ENCODE data around the gene ERMARD.

Gene ERMARD

GRCh38 chr6:169802790-169803189 is 51.4 kb downstream of the ERMARD start:
- no peak for DNase-seq (ENCODE audit: low read depth)

DNA sequence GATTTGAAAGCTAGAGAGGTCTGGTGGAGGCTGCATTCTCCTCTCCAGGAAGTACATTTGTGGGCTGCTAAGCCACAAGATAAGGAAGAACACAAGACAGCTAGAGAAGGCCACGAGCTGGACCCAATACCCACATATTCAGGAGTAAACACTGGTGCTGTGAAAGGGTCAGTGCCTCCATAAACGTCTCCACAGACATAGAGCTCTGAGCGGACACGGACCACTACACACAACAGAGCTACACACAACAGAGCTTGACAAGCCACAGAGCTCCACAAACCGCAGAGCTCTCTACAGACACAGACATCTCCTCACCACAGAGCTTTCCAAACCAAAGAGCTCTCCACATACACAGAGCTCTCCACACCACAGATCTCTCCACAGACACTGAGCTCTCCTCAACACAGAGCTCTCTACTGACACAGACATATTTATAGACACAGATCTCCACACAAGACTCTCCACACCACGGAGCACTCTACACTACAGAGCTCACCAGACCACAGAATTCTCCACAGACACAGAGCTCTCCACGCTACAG is 51.9 kb downstream of the ERMARD start:
- no peak for DNase-seq (ENCODE audit: low read depth)

GRCh38 chr6:169803816-169804340 is 52.5 kb downstream of the ERMARD start:
- DNase-seq (ENCODE audit: low read depth), result no peak

GRCh38 chr6:169804427-169804826 is 53.0 kb downstream of the ERMARD start:
- no peak for DNase-seq (ENCODE audit: low read depth)

- DNase-seq (ENCODE audit: low read depth), result no peak
These were observed 53.9 kb downstream of the ERMARD start for GRCh38 chr6:169805242-169805838.

GRCh38 chr6:169806701-169807100 is 55.3 kb downstream of the ERMARD start:
- DNase-seq (ENCODE audit: low read depth), result no peak

DNA sequence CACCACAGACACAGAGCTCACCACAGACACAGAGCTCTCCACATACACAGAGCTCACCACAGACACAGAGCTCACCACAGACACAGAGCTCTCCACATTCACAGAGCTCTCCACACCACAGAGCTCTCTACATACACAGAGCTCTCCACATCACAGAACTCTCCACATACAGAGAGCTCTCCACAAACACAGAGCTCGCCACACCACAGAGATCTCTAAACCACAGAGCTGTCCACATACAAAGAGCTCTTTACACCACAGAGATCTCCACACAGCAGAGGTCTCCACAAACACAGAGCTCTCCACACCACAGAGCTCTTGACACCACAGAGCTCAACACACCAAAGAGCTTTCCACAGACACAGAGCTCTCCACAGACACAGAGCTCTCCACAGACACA is 55.8 kb downstream of the ERMARD start:
- no peak for DNase-seq (ENCODE audit: low read depth)

DNA sequence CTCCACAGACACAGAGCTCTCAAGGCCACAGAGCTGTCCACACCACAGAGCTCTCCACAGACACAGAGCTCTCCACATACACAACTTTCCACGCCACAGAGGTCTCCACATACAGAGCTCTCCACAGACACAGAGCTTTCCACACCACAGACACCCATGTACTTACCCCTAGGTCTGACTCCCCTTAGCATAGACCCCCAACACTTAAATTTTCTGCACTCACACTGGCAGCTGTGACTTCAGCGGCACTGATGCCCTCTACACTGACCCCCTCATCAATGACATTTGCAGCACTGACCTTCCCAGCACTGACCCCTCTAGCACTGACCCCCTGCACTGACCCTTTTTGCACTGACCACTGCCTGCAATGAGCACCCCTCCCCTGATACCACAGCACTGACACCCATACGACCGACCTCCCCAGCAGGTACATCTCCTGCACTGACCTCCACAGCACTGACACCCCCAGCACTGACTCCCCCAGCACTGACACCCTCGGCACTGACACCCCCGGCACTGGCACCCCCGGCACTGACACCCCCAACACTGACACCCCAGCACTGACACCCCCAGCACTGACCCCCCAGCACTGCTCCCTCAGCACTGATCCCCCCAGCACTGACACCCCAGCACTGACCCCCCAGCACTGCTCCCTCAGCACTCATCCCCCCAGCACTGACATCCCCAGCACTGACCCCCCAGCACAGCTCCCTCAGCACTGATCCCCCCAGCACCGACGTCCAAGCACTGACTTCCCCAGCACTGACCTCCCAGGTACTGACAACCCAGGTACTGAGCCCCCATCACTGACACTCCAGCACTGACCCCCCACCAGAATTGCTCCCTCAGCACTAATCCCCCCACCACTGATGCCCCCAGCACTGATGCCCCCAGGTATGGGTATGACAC is 56.5 kb downstream of the ERMARD start:
- DNase-seq (ENCODE audit: low read depth), result no peak

DNA sequence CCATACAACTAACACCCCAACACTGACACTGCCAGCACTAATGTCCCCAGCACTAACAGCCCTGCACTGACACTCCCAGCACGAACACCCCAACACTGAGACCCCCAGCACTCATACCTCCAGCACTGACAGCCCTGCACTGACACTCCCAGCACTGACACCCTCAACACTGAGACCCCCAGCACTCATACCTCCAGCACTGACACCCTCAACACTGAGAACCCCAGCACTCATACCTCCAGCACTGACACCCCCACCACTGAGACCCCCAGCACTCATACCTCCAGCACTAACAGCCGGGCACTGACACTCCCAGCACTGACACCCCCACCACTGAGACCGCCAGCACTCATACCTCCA is 57.2 kb downstream of the ERMARD start:
- DNase-seq (ENCODE audit: low read depth), result no peak

DNA sequence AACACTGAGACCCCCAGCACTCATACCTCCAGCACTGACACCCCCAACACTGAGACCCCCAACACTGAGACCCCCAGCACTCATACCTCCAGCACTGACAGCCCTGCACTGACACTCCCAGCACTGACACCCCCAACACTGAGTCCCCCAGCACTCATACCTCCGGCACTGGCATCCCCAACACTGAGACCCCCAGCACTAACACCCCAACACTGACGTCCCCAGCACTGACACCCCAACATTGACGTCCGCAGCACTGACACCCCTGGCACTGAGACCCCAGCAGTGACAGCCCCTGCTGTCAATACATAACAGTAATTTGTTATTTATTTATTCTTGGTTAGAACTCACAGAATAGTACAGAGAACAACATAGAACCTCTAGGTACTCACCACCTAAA is 58.0 kb downstream of the ERMARD start:
- no peak for DNase-seq (ENCODE audit: low read depth)

GRCh38 chr6:169810066-169810989 is 58.9 kb downstream of the ERMARD start:
- DNase-seq (ENCODE audit: low read depth), result no peak

DNA sequence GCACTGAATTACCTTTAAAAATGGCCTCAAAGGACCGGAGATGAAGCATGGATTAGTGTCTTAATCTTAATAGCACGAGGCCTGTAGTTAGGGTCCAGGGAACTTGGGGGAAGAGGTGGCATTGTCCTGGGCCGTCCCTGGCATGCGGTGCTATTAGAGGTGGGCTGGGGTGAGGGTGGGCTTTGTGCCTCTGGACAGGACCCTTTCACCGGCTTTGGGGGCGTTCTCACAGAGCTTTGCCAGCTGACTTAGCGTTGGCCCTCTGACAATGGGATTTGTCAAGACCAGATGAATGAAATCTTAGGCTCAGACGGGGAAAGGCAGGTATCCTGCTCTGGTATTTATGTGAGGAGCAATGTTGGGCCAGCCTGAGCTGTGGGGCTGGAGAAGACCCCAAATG is 59.6 kb downstream of the ERMARD start:
- no peak for DNase-seq (ENCODE audit: low read depth)

DNA sequence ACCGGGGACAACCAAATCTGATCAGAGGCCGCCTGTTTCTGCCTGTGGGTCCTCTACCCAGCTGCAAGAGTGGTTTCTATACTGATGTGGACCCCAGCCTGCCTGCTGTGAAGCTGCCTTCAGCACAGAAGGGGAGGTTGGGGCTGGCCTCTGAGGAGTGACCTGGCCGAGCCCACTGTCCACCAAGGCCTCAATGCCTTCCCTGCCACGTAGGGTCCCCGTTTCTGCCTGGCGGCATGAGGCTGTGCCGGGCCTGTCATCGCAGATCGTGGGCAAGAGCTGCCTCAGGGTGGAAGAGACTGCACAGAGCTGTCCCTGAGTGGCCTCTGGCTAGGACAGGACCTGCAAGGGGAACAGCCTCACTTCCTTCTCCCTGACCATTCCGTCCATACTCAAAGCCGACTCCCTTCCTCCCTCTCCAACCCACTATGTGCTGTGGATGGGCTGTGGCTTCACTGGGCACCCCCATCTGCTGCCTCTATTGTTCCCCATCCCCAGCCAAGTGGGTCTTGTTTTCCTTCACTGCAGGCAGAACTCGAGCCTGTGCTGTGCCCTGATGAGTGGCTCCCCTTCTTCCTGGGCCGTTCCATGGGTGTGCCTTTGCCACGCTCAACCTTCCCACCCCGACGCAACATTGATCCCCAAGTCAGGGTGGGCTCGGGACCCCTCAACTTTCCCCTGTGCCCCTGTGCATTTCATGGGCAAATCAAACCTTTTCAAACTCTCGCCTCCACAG is 60.3 kb downstream of the ERMARD start:
- DNase-seq (ENCODE audit: low read depth), result no peak

- no peak for DNase-seq (ENCODE audit: low read depth)
These were observed 60.8 kb downstream of the ERMARD start for GRCh38 chr6:169812257-169812644.

DNA sequence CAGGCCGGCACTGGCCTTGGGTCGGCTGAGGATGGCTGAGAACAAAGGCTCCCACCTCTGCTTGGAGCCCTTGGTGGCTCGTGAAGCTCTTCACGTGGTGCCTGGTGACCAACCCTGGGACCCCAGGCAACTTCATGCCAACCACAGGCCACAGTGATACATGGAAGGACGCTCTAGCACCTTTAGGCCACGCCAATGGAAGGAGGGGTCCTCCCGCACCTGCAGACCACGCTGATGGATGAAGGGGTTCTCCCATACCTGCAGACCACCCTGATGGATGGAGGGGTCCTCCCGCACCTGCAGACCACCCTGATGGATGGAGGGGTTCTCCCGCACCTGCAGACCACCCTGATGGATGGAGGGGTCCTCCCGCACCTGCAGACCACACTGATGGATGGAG is 62.5 kb downstream of the ERMARD start:
- no peak for DNase-seq (ENCODE audit: low read depth)

- DNase-seq (ENCODE audit: low read depth), result no peak
These were observed 64.6 kb downstream of the ERMARD start for GRCh38 chr6:169816054-169816453.

DNA sequence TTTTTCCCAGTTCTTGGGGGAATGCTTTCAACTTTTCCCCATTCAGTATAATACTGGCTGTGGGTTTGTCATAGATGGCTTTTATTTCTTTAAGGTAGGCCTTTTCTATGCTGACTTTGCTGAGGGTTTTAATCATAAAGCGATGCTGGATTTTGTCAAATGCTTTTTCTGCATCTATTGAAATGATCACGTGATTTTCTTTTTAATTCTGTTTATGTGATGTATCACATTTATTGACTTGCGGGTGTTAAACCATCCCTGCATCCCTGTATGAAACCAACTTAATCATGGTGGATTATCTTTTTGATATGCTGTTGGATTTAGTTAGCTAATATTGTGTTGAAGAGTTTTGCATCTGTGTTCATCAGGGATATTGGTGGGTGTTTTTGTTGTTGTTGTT is 65.6 kb downstream of the ERMARD start:
- no peak for DNase-seq (ENCODE audit: low read depth)

- no peak for DNase-seq (ENCODE audit: low read depth)
These were observed 68.9 kb downstream of the ERMARD start for GRCh38 chr6:169820358-169820757.

- DNase-seq (ENCODE audit: low read depth), result no peak
These were observed 72.6 kb downstream of the ERMARD start for GRCh38 chr6:169824021-169824420.

DNA sequence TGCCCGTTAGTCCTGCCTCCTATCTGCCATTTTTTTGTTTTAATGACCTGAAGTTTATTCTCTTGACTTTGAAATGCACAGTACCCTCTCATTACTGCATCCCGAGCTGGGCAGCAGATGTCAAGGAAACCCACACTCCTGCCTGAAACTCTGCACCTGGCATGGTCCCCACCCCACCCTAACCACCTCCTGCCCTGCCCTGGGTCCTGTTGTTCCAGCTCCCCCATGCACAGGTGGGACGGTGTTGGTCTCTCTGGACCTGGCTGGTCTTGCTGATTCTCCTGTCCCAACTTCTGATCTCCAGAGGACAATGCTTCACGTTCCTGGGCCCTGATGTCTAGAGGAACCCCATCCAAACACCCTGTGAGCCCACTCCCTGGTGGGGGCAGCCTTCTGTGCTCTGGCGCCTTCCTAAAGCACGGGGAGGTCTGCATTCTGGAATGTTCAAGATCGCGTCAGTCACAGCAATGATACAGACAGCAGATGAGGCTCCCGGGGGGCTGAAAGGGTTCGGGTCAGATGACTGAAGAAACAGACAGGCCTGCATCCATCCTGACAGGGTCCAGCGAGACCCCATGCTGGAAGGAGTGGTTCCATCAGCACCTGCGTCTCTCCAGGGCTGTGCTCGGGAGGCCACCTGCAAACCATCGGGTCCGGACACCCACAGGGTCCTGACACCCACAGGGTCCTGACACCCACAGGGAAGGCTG is 73.6 kb downstream of the ERMARD start:
- no peak for DNase-seq (ENCODE audit: low read depth)
